HuH-7.5 (cell line): Measurements from ENCODE around the gene LIN52.
"Not testable (repeated sequence)": the region's sequence is repeated elsewhere in the genome, so short reads cannot be mapped to it uniquely, and the experiment has no call there.

ENCODE experiments used
- DNase-seq: peaks from one replicate; pipeline ENCODE4 v3.0.0; 2011; ENCODE audit warnings: low spot score

LIN52 gene

GRCh38 chr14:74109369-74109768, 24.6 kb downstream of the LIN52 start:
- DNase-seq: no peak

- DNase-seq: peak; percentile 28
Measured at GRCh38 chr14:74111395-74112216, 26.9 kb downstream of the LIN52 start.

- DNase-seq: not testable (repeated sequence)
Measured at GRCh38 chr14:74125487-74125886, 40.7 kb downstream of the LIN52 start.

DNA sequence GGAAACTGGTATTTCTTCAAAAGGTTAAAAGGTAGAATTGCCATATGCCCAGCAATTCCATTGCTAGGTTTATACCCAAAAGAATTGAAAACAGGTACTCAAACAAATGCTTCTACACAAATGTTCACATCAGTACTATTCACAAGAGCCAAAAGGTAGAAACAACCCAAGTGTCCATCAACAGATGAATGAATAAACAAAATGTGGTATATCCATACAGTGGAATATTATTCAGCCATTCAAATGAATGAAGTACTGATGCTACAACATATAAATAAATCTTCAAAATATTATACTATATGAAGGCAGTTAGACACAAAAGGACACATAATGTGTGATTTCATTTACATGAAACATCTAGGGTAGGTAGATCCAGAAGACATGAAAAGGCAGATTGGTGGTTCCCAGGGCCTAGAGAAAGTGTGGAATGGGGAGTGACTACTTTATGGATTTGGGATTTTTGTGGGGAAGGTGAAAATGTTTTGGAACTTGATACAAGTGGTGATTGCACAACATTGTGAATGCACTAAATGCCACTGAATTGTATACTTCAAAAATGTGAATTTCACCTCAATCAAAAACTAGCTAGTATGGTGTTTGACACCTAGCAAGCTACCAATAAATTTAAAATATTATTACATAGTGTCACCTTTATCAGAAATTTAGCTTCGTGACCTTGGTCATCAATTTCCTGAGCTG, 41.7 kb downstream of the LIN52 start:
- no peak for DNase-seq

GRCh38 chr14:74127634-74128033, 42.9 kb downstream of the LIN52 start:
- DNase-seq: no peak

- peak; percentile 22 for DNase-seq
Measured at GRCh38 chr14:74133833-74134481, 49.2 kb downstream of the LIN52 start.

DNA sequence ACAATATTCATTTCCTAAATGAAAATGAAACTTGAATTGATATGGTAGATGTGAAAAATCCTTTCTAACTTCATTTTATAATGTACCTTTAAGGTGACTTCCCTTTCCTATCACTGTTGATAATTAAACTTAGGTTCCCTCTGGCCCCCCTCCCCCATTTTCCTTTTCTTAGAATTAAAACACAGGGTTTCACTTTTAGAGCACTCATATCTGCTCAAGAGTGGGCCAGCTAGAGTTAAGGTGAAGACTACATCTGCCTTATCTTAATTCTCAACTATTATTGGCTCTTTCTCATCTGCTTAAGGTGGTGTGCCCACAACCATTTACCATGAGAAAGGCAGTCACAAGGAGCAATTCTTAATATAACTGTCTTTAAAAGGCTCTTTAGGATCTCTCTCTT, 49.7 kb downstream of the LIN52 start:
- no peak for DNase-seq

- no peak for DNase-seq
Measured at GRCh38 chr14:74135426-74135825, 50.7 kb downstream of the LIN52 start.

DNA sequence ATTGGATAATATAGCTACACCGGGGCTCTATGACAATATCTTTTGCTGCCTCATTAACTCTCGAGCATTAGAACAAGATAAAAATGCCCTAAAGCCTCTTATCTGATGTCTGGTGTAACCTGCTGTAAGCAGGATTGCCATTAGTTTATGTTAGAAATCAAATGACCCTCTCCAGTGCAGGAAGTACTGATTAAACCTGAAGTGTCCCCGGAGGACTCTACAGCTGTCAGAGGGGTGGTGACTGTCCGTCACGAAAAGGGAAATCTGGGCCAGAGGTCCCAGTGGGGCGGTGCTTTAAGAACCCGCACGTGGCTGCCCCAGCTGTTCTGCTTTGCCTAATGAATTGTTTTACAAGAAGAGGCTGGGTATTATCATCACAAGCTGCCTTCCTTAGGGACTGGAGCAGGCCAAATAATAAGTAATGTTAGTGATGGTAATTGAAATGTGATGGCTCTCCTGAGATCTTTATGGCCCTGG, 55.7 kb downstream of the LIN52 start:
- DNase-seq: no peak

DNA sequence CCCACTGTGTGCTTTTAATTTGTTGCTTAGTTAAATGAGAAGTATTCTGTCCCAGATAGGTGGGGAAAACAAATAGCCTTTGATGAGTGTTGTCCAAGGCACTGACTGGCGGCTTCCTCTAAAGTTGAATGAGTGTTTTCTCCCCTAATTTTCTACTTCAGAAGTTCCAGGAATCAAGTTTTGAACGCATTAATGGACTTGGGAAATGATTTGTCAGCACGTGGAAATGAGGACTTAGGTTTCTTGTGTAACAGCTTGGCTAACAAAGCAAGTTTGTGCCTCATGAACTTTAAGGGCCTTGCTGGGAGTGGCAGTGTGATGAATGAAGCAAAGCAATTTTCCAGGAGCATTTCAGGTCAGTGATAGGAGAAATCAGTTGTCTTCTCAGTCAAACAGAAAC, 56.9 kb downstream of the LIN52 start:
- DNase-seq: no peak

- no peak for DNase-seq
Measured at GRCh38 chr14:74142523-74142922, 57.8 kb downstream of the LIN52 start.

DNA sequence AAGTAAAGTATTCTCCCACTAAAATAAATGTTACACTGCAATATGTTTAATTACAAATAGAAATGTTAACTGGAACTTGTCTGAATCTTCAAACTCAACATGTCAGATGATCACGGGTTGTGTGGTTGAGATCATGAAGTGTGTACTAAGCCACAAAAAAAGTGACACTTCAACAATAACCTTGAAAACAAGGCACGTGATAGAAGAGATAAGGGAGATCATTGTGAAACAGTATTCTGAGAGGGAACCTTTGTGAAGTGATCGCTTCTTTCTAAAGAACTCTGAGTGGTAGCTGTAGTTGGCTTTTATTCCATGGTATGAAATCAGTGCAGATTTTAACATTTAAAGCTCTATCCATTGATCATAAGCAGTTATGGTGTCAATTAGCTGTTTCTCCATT, 60.0 kb downstream of the LIN52 start:
- DNase-seq: no peak

GRCh38 chr14:74147571-74147970, 62.8 kb downstream of the LIN52 start:
- no peak for DNase-seq

GRCh38 chr14:74148705-74149104, 63.9 kb downstream of the LIN52 start:
- no peak for DNase-seq

GRCh38 chr14:74155287-74155686, 70.5 kb downstream of the LIN52 start:
- no peak for DNase-seq

DNA sequence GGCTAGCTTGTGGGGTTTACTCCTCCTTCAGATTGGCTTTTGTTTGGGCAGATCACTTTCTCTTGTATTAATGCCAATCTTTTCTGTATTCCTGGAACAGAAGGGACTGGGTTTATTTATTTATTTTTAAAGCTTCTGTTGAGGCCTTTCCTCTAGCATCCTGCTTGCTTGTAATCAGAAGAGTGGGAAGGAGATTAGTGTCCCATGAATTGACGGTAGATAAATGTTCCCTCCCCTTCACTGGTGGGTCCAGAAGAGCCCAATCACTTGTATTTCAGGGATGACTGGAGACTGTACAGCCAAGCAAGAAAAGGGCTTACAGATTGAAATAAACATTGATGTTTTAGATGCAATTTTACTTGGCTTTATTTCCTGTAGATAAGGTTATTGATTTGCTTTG, 71.0 kb downstream of the LIN52 start:
- no peak for DNase-seq

- DNase-seq: no peak
Measured at GRCh38 chr14:74160763-74161162, 76.0 kb downstream of the LIN52 start.

- DNase-seq: no peak
Measured at GRCh38 chr14:74161526-74162158, 76.9 kb downstream of the LIN52 start.

- no peak for DNase-seq
Measured at GRCh38 chr14:74169906-74170305, 85.2 kb downstream of the LIN52 start.

DNA sequence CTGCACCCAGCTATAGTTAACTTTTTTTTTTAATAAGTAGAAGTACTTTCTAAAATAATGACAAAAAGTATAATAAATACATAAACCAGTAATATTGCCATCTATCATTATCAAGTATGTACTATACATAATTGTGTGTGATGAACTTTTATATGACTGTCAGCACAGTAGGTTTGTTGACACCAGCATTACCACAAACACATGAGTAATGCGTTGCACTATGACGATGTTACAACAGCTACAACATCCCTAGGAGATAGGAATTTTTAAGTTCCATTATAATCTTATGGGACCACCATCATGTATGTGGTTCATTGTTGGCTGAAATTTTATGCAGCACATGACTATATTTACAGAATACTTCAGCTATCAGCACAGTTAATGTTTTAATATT, 91.6 kb downstream of the LIN52 start:
- no peak for DNase-seq

DNA sequence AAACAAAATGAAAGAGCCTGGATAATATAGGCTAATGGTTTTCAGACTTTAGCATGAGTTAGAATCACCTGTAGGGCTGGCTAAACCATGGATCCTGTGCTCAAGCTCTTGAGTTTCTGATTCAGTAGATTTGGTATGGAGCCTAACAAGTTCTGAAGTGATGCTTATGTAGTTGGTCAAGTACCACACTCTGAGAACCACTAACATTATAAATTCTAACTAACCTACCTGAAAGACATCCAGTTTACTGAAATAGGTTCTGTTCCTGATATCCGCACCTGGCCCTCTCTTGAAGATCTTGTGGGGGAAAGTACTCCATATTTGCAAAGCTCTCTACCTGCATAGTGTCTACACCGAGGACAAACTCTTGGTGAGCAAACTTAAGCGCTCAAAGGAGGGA, 95.1 kb downstream of the LIN52 start:
- no peak for DNase-seq

GRCh38 chr14:74190927-74191575, 106.3 kb downstream of the LIN52 start:
- DNase-seq: no peak
